K562 (cell line): ENCODE measurements around the gene MEIG1. TPM values are rescaled to one million over a fixed set of nuclear protein-coding genes. Genes with fewer than 3 reads are reported as not detected.

Experiments used
- BACH1 ChIP-seq: fragments of 200-800 bp; sonication (Bioruptor generic); IDR thresholded peaks from 2 replicates; pipeline ENCODE4 v1.6.1; 2016; ENCODE audit warnings: missing genetic modification characterization, missing compliant biosample characterization
- CBFA2T3 ChIP-seq: fragments of 450-650 bp; IDR thresholded peaks from 2 replicates; pipeline ENCODE4 v1.6.1; 2017
- CHCHD3 ChIP-seq: fragments of 250-450 bp; sonication (Bioruptor Pico); IDR thresholded peaks from 2 replicates; pipeline ENCODE4 v2.1.2; 2022; ENCODE audit warnings: mild to moderate bottlenecking
- FOS ChIP-seq: IDR thresholded peaks from 3 replicates; pipeline ENCODE4 v1.6.1; 2011; ENCODE audit not compliant: insufficient read length; ENCODE audit errors: extremely low read depth
- HNRNPK ChIP-seq: fragments of 200-400 bp; formaldehyde crosslinking; IDR thresholded peaks from one replicate; pipeline ENCODE4 v1.6.1; 2018; ENCODE audit warnings: mild to moderate bottlenecking, low read depth, low read length; ENCODE audit not compliant: poor library complexity, severe bottlenecking
- MIER1 ChIP-seq: fragments of 450-650 bp; IDR thresholded peaks from 2 replicates; pipeline ENCODE4 v1.6.1; 2016; ENCODE audit warnings: antibody characterized with exemption, mild to moderate bottlenecking, low read depth
- MTF1 ChIP-seq: fragments of 250-450 bp; sonication (Bioruptor Pico); IDR thresholded peaks from 2 replicates; pipeline ENCODE4 v1.9.0; 2021; ENCODE audit warnings: moderate library complexity, mild to moderate bottlenecking, inconsistent platforms, borderline replicate concordance
- NELFE ChIP-seq: IDR thresholded peaks from 2 replicates; pipeline ENCODE4 v1.6.1; 2011; ENCODE audit warnings: mild to moderate bottlenecking; ENCODE audit not compliant: insufficient read depth, insufficient read length
- NKRF ChIP-seq: fragments of 450-650 bp; IDR thresholded peaks from 2 replicates; pipeline ENCODE4 v1.6.1; 2016; ENCODE audit warnings: borderline replicate concordance
- NUFIP1 ChIP-seq: fragments of 450-650 bp; IDR thresholded peaks from 2 replicates; pipeline ENCODE4 v1.6.1; 2018; ENCODE audit not compliant: partially characterized antibody
- RBM15 ChIP-seq: fragments of 200-400 bp; formaldehyde crosslinking; IDR thresholded peaks from 2 replicates; pipeline ENCODE4 v1.6.1; 2018; ENCODE audit warnings: mild to moderate bottlenecking, low read length, moderate library complexity; ENCODE audit not compliant: insufficient read depth
- SIRT6 ChIP-seq: IDR thresholded peaks from one replicate; pipeline ENCODE4 v1.6.1; 2012; ENCODE audit warnings: low read depth, mild to moderate bottlenecking, control low read depth, inconsistent platforms, low read length, moderate library complexity
- SNIP1 ChIP-seq: fragments of 450-650 bp; IDR thresholded peaks from 2 replicates; pipeline ENCODE4 v1.7.1; 2017; ENCODE audit warnings: low read depth, mild to moderate bottlenecking
- ZKSCAN8 ChIP-seq: fragments of 200-800 bp; sonication (Bioruptor generic); IDR thresholded peaks from 2 replicates; pipeline ENCODE4 v1.6.1; 2016; ENCODE audit warnings: missing genetic modification characterization, missing compliant biosample characterization
- ZNF217 ChIP-seq: sonication (generic); formaldehyde crosslinking; IDR thresholded peaks from 2 replicates; pipeline ENCODE4 v1.8.0; 2022; ENCODE audit warnings: mild to moderate bottlenecking, missing genetic modification reagents
- ZNF224 ChIP-seq: sonication (generic); formaldehyde crosslinking; IDR thresholded peaks from 2 replicates; pipeline ENCODE4 v1.8.0; 2022; ENCODE audit warnings: mild to moderate bottlenecking, missing genetic modification reagents
- ZNF277 ChIP-seq: fragments of 250-450 bp; sonication (Bioruptor Pico); IDR thresholded peaks from 2 replicates; pipeline ENCODE4 v1.8.0; 2022; ENCODE audit warnings: inconsistent platforms, mild to moderate bottlenecking, moderate library complexity, borderline replicate concordance
- ZNF507 ChIP-seq: conservative IDR thresholded peaks from 2 replicates; pipeline ENCODE4 v1.6.1; 2017; ENCODE audit warnings: missing genetic modification characterization, missing compliant biosample characterization
- polyA plus RNA-seq, 8 experiments: library from polyadenylated mRNA; depleted of rRNA in 4 of 8; stranded (reverse) in 5 of 8; unstranded in 3 of 8; fragments of >200 nt; fragmentation: Nextera tagmentation in 2 of 8; fragmentation: Illumina TruSeq in 1 of 8; extraction: Ambion mirVana in 2 of 8; extraction: Trizol in 1 of 8; gene quantifications; 2 replicates each; pipeline versions ENCODE4 v1.2.1 to v1.2.3, GENCODE V29; 2011 to 2014; ENCODE audit warnings: inconsistent platforms in 1 of 8, missing spikeins in 1 of 8
- total RNA-seq, 7 experiments: library from RNA; depleted of rRNA in 6 of 7; stranded (reverse); fragments of >200 nt in 6 of 7; fragmentation: Illumina TruSeq in 2 of 7; extraction: Trizol in 2 of 7; gene quantifications; 2 replicates each; pipeline versions ENCODE4 v1.2.1 to v1.2.3, GENCODE V29; 2011 to 2021; ENCODE audit warnings: low replicate concordance in 1 of 7
- TF ChIP-seq, protein P1 (sequence below): fragments of 450-650 bp; formaldehyde crosslinking; IDR thresholded peaks from 2 replicates; pipeline ENCODE4 v1.4.0; 2020; ENCODE audit warnings: mild to moderate bottlenecking, moderate library complexity
- TF ChIP-seq, protein P2 (sequence below): fragments of 450-650 bp; IDR thresholded peaks from 2 replicates; pipeline ENCODE4 v1.6.1; 2016
- TF ChIP-seq, protein P3 (sequence below): sonication (generic); formaldehyde crosslinking; IDR thresholded peaks from 2 replicates; pipeline ENCODE4 v1.8.1; 2023; ENCODE audit warnings: mild to moderate bottlenecking, missing genetic modification reagents

The MEIG1 gene
- total and polyA plus RNA-seq, 9 of the 15 experiments (the other 6 are each of a cell fraction or from before 2014, with no cell fraction given): 0.19 to 1.7 (median 0.54) TPM; not detected in 3

DNA sequence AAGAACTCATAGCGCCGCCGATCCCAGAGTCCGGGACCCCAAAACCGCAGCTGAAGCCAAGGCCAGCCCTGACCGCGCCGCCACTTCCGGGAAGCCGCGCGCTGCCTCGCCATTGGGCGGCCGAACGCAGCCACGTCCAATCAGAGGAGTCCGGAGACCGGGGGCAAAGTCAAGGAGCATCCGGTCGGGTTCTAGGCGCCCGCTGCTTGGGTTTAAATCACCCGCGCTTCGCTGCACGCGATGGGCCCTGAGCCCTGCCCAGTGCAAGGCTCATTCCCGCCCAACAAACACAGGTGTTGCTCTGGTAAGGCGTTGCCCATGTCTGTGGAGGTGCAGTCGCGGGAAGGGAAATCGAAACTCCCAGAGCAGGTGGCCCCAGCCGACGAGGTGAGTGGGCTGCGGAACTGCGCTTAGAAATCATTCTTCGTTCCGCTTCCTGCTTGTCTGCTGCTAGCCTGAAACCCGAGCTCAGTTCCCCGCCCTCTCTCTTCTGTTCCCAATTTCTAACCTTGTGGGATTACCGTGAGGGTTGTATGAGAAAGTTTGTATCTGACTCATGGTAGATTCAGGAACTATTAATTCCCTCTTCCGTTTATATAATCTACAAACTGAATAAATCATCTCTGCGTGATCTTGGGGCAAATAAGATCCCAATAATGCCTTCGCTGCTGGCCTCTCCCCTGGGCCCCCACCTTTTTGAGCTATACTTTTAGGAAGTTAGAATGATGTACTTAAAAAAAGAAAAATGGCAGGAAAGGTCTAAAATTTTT lies 5.0 kb upstream of the MEIG1 start, which contains the start of gene DCLRE1C (continued):
- TF ChIP-seq, protein P1, sequence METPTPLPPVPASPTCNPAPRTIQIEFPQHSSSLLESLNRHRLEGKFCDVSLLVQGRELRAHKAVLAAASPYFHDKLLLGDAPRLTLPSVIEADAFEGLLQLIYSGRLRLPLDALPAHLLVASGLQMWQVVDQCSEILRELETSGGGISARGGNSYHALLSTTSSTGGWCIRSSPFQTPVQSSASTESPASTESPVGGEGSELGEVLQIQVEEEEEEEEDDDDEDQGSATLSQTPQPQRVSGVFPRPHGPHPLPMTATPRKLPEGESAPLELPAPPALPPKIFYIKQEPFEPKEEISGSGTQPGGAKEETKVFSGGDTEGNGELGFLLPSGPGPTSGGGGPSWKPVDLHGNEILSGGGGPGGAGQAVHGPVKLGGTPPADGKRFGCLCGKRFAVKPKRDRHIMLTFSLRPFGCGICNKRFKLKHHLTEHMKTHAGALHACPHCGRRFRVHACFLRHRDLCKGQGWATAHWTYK (CRISPR knock-in tag): 0 out of 2 replicates have a peak, but pooled peaks have one; percentile 37
- TF ChIP-seq CBFA2T3: no peak
- TF ChIP-seq HNRNPK: no peak
- TF ChIP-seq FOS: peak; percentile 86
- TF ChIP-seq NKRF: peak; percentile 91
- TF ChIP-seq ZNF507 (tag): no peak
- TF ChIP-seq, protein P2, sequence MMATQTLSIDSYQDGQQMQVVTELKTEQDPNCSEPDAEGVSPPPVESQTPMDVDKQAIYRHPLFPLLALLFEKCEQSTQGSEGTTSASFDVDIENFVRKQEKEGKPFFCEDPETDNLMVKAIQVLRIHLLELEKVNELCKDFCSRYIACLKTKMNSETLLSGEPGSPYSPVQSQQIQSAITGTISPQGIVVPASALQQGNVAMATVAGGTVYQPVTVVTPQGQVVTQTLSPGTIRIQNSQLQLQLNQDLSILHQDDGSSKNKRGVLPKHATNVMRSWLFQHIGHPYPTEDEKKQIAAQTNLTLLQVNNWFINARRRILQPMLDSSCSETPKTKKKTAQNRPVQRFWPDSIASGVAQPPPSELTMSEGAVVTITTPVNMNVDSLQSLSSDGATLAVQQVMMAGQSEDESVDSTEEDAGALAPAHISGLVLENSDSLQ: peak; percentile 42; the same call in 1 of the 2 replicates
- TF ChIP-seq ZKSCAN8 (CRISPR knock-in tag): no peak
- TF ChIP-seq, protein P3, sequence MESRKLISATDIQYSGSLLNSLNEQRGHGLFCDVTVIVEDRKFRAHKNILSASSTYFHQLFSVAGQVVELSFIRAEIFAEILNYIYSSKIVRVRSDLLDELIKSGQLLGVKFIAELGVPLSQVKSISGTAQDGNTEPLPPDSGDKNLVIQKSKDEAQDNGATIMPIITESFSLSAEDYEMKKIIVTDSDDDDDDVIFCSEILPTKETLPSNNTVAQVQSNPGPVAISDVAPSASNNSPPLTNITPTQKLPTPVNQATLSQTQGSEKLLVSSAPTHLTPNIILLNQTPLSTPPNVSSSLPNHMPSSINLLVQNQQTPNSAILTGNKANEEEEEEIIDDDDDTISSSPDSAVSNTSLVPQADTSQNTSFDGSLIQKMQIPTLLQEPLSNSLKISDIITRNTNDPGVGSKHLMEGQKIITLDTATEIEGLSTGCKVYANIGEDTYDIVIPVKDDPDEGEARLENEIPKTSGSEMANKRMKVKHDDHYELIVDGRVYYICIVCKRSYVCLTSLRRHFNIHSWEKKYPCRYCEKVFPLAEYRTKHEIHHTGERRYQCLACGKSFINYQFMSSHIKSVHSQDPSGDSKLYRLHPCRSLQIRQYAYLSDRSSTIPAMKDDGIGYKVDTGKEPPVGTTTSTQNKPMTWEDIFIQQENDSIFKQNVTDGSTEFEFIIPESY (CRISPR knock-in tag): peak; percentile 30; the same call in 1 of the 2 replicates
- TF ChIP-seq NUFIP1: no peak
- no peak for TF ChIP-seq BACH1 (tag)
- TF ChIP-seq NELFE: no peak
- TF ChIP-seq MIER1: no peak
- TF ChIP-seq ZNF224 (CRISPR knock-in tag): no peak
- no peak for TF ChIP-seq ZNF217 (CRISPR knock-in tag)
- TF ChIP-seq MTF1 (CRISPR knock-in tag): no peak
- TF ChIP-seq ZNF277: no peak
- TF ChIP-seq RBM15: no peak
- TF ChIP-seq SNIP1: no peak
- no peak for TF ChIP-seq CHCHD3 (CRISPR knock-in tag)
- TF ChIP-seq SIRT6: no peak
